Measurements from ENCODE around the gene GPBAR1. TPM values are rescaled to one million over a fixed set of nuclear protein-coding genes. Genes with fewer than 3 reads are reported as not detected.

GPBAR1 gene
- total and polyA plus RNA-seq, 2 experiments from 2014 or later, result 0.44 TPM; not detected in 1

DNA sequence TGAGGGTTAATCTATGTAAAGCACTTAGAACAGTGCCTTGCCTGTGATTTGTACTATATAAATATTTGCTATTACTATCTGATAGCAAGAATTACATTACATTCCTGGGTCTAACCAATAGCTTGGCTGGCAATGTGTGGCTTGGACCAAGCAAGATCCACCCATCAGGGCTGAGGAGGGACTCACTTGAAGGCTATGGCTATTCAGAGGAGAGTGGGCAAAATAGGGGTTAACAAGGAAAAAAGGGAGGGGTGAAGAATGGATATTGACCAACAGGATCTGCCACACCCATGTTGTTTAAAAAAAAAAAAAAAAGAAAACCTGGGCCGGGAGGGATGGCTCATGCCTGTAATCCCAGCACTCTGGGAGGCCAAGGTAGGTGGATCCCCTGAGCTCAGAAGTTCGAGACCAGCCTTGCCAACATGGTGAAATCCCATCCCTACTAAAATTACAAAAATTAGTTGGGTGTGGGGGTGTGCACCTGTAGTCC is 51.5 kb downstream of the GPBAR1 start:
- no peaks in the 10 kb centered on the region; the same call in 1 of the 2 replicates for H4K20me1 ChIP-seq (replicated peaks; ENCODE audit: insufficient read depth)
- H3K36me3 ChIP-seq (ENCODE audit: insufficient read depth), result no peaks in the 10 kb centered on the region
- DNase-seq (ENCODE audit: low spot score), result no peak
- Mint-ChIP-seq H3K27me3 (ENCODE audit: insufficient read depth, low read depth, poor library complexity) (no peaks in the 10 kb centered on the region), H3K4me1 (peaks cover 5% of the 10 kb centered on the region), H3K4me3 (no peak overlapping the region), H3K27ac (no peak overlapping the region), H3K9me3 (no peaks in the 10 kb centered on the region), H3K36me3 (ENCODE audit: low read depth) (no peaks in the 10 kb centered on the region)
- no peak overlapping the region for H3K4me2 ChIP-seq
- ATAC-seq, result no peak
- no peak overlapping the region for H3K27ac ChIP-seq (ENCODE audit: low read depth)
- H3K9me2 ChIP-seq (ENCODE audit: insufficient read depth), result no peaks in the 10 kb centered on the region
- 0 out of 2 replicates have a peak, but pooled peaks cover 3% of the 10 kb centered on the region for H3K4me1 ChIP-seq (ENCODE audit: insufficient read depth)
- no peaks in the 10 kb centered on the region for H3K79me2 ChIP-seq (replicated peaks; ENCODE audit: insufficient read depth)
- H2AFZ ChIP-seq, result no peak overlapping the region
- no peak overlapping the region for H3K4me3 ChIP-seq
- TF ChIP-seq JUNB (IDR thresholded peaks at IDR 0.05; ENCODE audit: unreplicated experiment) (no peak), EZH2phosphoT487 (IDR thresholded peaks at IDR 0.05; ENCODE audit: unreplicated experiment) (no peak), CREB1 (CRISPR knock-in tag; IDR thresholded peaks at IDR 0.05; ENCODE audit: low read depth) (no peak), ZNF331 (CRISPR knock-in tag; IDR thresholded peaks at IDR 0.05; ENCODE audit: low read depth) (no peak), ZNF114 (CRISPR knock-in tag; IDR thresholded peaks at IDR 0.05) (no peak), POLR2AphosphoS5 (IDR thresholded peaks at IDR 0.05; ENCODE audit: low read depth) (no peak), STAT1 (IDR thresholded peaks at IDR 0.05; ENCODE audit: unreplicated experiment) (no peak)
- H3F3A ChIP-seq (replicated peaks; ENCODE audit: low read depth), result no peaks in the 10 kb centered on the region
- no peaks in the 10 kb centered on the region for H3K27me3 ChIP-seq (ENCODE audit: insufficient read depth)

DNA sequence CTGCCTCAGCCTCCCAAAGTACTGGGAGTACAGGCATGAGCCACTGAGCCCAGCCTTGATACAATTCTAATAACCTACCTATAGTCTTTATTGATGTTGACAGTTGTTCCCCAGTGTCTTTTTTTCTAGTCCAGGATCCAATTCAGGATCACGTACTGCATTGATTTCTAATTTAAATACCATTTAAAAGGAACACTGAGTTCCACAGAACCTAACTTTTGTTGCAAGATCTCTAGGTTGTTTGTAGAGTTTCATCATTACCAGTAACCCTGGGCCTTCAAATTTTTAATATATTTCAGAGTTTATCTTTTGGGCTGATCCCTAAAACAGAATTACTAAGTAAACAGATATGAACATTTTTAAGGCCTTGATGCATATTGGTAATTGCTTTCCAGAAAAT is 52.5 kb downstream of the GPBAR1 start:
- Histone ChIP-seq H3F3A (replicated peaks; ENCODE audit: low read depth) (no peaks in the 10 kb centered on the region), H3K4me1 (ENCODE audit: insufficient read depth) (0 out of 2 replicates have a peak, but pooled peaks cover 3% of the 10 kb centered on the region), H3K9me2 (ENCODE audit: insufficient read depth) (no peaks in the 10 kb centered on the region), H3K79me2 (replicated peaks; ENCODE audit: insufficient read depth) (no peaks in the 10 kb centered on the region), H3K4me3 (no peak overlapping the region), H4K20me1 (replicated peaks; ENCODE audit: insufficient read depth) (no peaks in the 10 kb centered on the region; the same call in 1 of the 2 replicates), H3K4me2 (no peak overlapping the region), H3K27ac (ENCODE audit: low read depth) (no peak overlapping the region), H3K27me3 (ENCODE audit: insufficient read depth) (no peaks in the 10 kb centered on the region), H3K36me3 (ENCODE audit: insufficient read depth) (no peaks in the 10 kb centered on the region), H2AFZ (no peak overlapping the region)
- ATAC-seq (no peak), DNase-seq (ENCODE audit: low spot score) (no peak)
- Mint-ChIP-seq H3K4me1 (peaks cover 5% of the 10 kb centered on the region), H3K9me3 (no peaks in the 10 kb centered on the region), H3K27ac (no peak overlapping the region), H3K36me3 (ENCODE audit: low read depth) (no peaks in the 10 kb centered on the region), H3K4me3 (no peak overlapping the region), H3K27me3 (ENCODE audit: insufficient read depth, low read depth, poor library complexity) (no peaks in the 10 kb centered on the region)
- no peak for TF ChIP-seq EZH2phosphoT487 (IDR thresholded peaks at IDR 0.05; ENCODE audit: unreplicated experiment)

Small RNA genes within 50 kb of the gene (microRNA-seq; reads per million reads assigned to microRNA genes)
- not detected for gene MIR6513

Other genes starting within 250 kb of the GPBAR1 start
- gene RUFY4, start 191.8 kb upstream of the GPBAR1 start, total RNA-seq (2014; rRNA removed; shearing (Covaris generic)), result 0.04 TPM in 1 of 2 replicates, not detected in the other
- gene RUFY4, start 191.8 kb upstream of the GPBAR1 start, polyA plus RNA-seq (2016; fragmentation: Nextera tagmentation; extraction: Ambion mirVana), result 0.27 and 0.89 TPM in 2 replicates
- 0.52 and 0.82 TPM in 2 replicates for gene CXCR2, start 135.0 kb upstream of the GPBAR1 start, total RNA-seq (2014; rRNA removed; shearing (Covaris generic))
- 0.71 and 1.6 TPM in 2 replicates for gene CXCR2, start 135.0 kb upstream of the GPBAR1 start, polyA plus RNA-seq (2016; fragmentation: Nextera tagmentation; extraction: Ambion mirVana)
- not detected in 2 replicates for gene CXCR1, start 94.1 kb upstream of the GPBAR1 start, total RNA-seq (2014; rRNA removed; shearing (Covaris generic))
- not detected in 2 replicates for gene CXCR1, start 94.1 kb upstream of the GPBAR1 start, polyA plus RNA-seq (2016; fragmentation: Nextera tagmentation; extraction: Ambion mirVana)
- 195 and 217 TPM in 2 replicates for gene ARPC2, start 43.8 kb upstream of the GPBAR1 start, total RNA-seq (2014; rRNA removed; shearing (Covaris generic))
- gene ARPC2, start 43.8 kb upstream of the GPBAR1 start, polyA plus RNA-seq (2016; fragmentation: Nextera tagmentation; extraction: Ambion mirVana), result 242 and 271 TPM in 2 replicates
- gene AAMP, start 9.1 kb downstream of the GPBAR1 start, total RNA-seq (2014; rRNA removed; shearing (Covaris generic)), result 157 and 203 TPM in 2 replicates
- gene AAMP, start 9.1 kb downstream of the GPBAR1 start, polyA plus RNA-seq (2016; fragmentation: Nextera tagmentation; extraction: Ambion mirVana), result 77.8 and 90.8 TPM in 2 replicates
- 28.2 and 36.0 TPM in 2 replicates for gene PNKD, start 9.5 kb downstream of the GPBAR1 start, total RNA-seq (2014; rRNA removed; shearing (Covaris generic))
- 77.7 and 83.3 TPM in 2 replicates for gene PNKD, start 9.5 kb downstream of the GPBAR1 start, polyA plus RNA-seq (2016; fragmentation: Nextera tagmentation; extraction: Ambion mirVana)
- 16.5 and 20.8 TPM in 2 replicates for gene TMBIM1, start 31.5 kb downstream of the GPBAR1 start, total RNA-seq (2014; rRNA removed; shearing (Covaris generic))
- gene TMBIM1, start 31.5 kb downstream of the GPBAR1 start, polyA plus RNA-seq (2016; fragmentation: Nextera tagmentation; extraction: Ambion mirVana), result 9.5 and 12.0 TPM in 2 replicates
- not detected in 2 replicates for gene CATIP, start 95.8 kb downstream of the GPBAR1 start, total RNA-seq (2014; rRNA removed; shearing (Covaris generic))
- gene CATIP, start 95.8 kb downstream of the GPBAR1 start, polyA plus RNA-seq (2016; fragmentation: Nextera tagmentation; extraction: Ambion mirVana), result 0.15 and 0.23 TPM in 2 replicates
- 0.89 TPM in 1 of 2 replicates, not detected in the other for gene SLC11A1, start 121.3 kb downstream of the GPBAR1 start, total RNA-seq (2014; rRNA removed; shearing (Covaris generic))
- gene SLC11A1, start 121.3 kb downstream of the GPBAR1 start, polyA plus RNA-seq (2016; fragmentation: Nextera tagmentation; extraction: Ambion mirVana), result 0.16 and 0.31 TPM in 2 replicates
- 14.8 and 21.8 TPM in 2 replicates for gene CTDSP1, start 138.9 kb downstream of the GPBAR1 start, total RNA-seq (2014; rRNA removed; shearing (Covaris generic))
- 6.7 and 6.9 TPM in 2 replicates for gene CTDSP1, start 138.9 kb downstream of the GPBAR1 start, polyA plus RNA-seq (2016; fragmentation: Nextera tagmentation; extraction: Ambion mirVana)
- gene VIL1, start 158.1 kb downstream of the GPBAR1 start, total RNA-seq (2014; rRNA removed; shearing (Covaris generic)), result 5.9 and 9.2 TPM in 2 replicates
- 2.3 and 3.5 TPM in 2 replicates for gene VIL1, start 158.1 kb downstream of the GPBAR1 start, polyA plus RNA-seq (2016; fragmentation: Nextera tagmentation; extraction: Ambion mirVana)